IMR-90 (cell line): Measurements from ENCODE around the gene NEGR1. TPM values are rescaled to one million over a fixed set of nuclear protein-coding genes. Genes with fewer than 3 reads are reported as not detected.

Source experiments
- ATAC-seq: fragments of 200-7000 bp; cut with Tn5 transposase; 2 replicates; pipeline ENCODE4 v1.9.1; 2020; ENCODE audit warnings: low read depth, mild to moderate bottlenecking, moderate library complexity
- BruUV-seq: library from RNA; stranded (reverse); fragments of 400-500 nt; replicated peaks from 2 replicates; lab custom pipeline; 2021; lab: Mats Ljungman, UMichigan
- CTCF ChIA-PET: fragments of 300-600 bp; formaldehyde crosslinking; extraction: SDS; loops from one replicate; lab custom pipeline; 2021; ENCODE audit warnings: antibody characterized with exemption; lab: Yijun Ruan, JAX
- POLR2A ChIA-PET: fragments of 300-600 bp; sonication (Branson Sonifier 250); formaldehyde crosslinking; loops from one replicate; lab custom pipeline; 2022; ENCODE audit warnings: antibody characterized with exemption; ENCODE audit not compliant: unreplicated experiment; lab: Charles Lee
- DNase-seq: peaks from one replicate; pipeline ENCODE4 v3.0.0; 2013
- H2AFZ ChIP-seq: replicated peaks from 2 replicates; pipeline ENCODE3; 2013; ENCODE audit warnings: low read length, mild to moderate bottlenecking; ENCODE audit not compliant: poor library complexity
- H2AK5ac ChIP-seq: 2 replicates; pipeline ENCODE4 v1.6.1; 2013; ENCODE audit warnings: low read depth, low read length, inconsistent platforms
- H2AK9ac ChIP-seq: replicated peaks from 2 replicates; pipeline ENCODE3; 2013; ENCODE audit warnings: mild to moderate bottlenecking, low read depth, low read length, moderate library complexity; ENCODE audit not compliant: poor library complexity
- H2BK120ac ChIP-seq: 2 replicates; pipeline ENCODE4 v1.6.1; 2013; ENCODE audit warnings: low read depth, low read length, inconsistent platforms
- H2BK15ac ChIP-seq: 3 replicates; pipeline ENCODE4 v1.6.1; 2013; ENCODE audit warnings: low read depth, low read length, inconsistent platforms
- H2BK20ac ChIP-seq: 2 replicates; pipeline ENCODE4 v1.6.1; 2013; ENCODE audit warnings: low read depth, mild to moderate bottlenecking, inconsistent platforms, low read length, moderate library complexity
- H2BK5ac ChIP-seq: 2 replicates; pipeline ENCODE4 v1.6.1; 2013; ENCODE audit warnings: mild to moderate bottlenecking, low read depth, low read length, inconsistent platforms; ENCODE audit not compliant: poor library complexity, severe bottlenecking
- H3K14ac ChIP-seq: replicated peaks from 2 replicates; pipeline ENCODE4 v1.6.1; 2013; ENCODE audit warnings: low read depth, low read length, inconsistent platforms
- H3K18ac ChIP-seq: 2 replicates; pipeline ENCODE4 v1.6.1; 2013; ENCODE audit warnings: low read depth, low read length, control low read depth
- H3K23ac ChIP-seq: 2 replicates; pipeline ENCODE4 v1.6.1; 2013; ENCODE audit warnings: low read depth, low read length, inconsistent platforms
- H3K27ac ChIP-seq: 2 replicates; pipeline ENCODE4 v1.5.1; 2013; ENCODE audit warnings: mild to moderate bottlenecking, control low read depth, low read length; ENCODE audit not compliant: insufficient read depth
- H3K27me3 ChIP-seq: 2 replicates; pipeline ENCODE4 v1.6.1; 2013; ENCODE audit warnings: low read length; ENCODE audit not compliant: control insufficient read depth, insufficient read depth
- H3K36me3 ChIP-seq: 2 replicates; pipeline ENCODE4 v1.6.1; 2013; ENCODE audit warnings: low read length, mixed read lengths; ENCODE audit not compliant: control insufficient read depth, insufficient read depth
- H3K4ac ChIP-seq: 2 replicates; pipeline ENCODE4 v1.6.1; 2013; ENCODE audit warnings: low read depth, low read length, inconsistent platforms
- H3K4me1 ChIP-seq: 2 replicates; pipeline ENCODE4 v1.6.1; 2013; ENCODE audit warnings: low read length, mixed read lengths; ENCODE audit not compliant: control insufficient read depth, insufficient read depth
- H3K4me2 ChIP-seq: 2 replicates; pipeline ENCODE4 v1.6.1; 2013; ENCODE audit warnings: low read depth, mild to moderate bottlenecking, control low read depth, low read length, moderate library complexity
- H3K4me3 ChIP-seq: 2 replicates; pipeline ENCODE4 v1.5.1; 2013; ENCODE audit warnings: low read depth, mild to moderate bottlenecking, control low read depth, low read length, moderate library complexity; ENCODE audit not compliant: insufficient read depth
- H3K56ac ChIP-seq: 2 replicates; pipeline ENCODE4 v1.6.1; 2013; ENCODE audit warnings: low read length, inconsistent platforms; ENCODE audit not compliant: insufficient read depth; ENCODE audit errors: extremely low read depth
- H3K79me1 ChIP-seq, 2 experiments: 2 replicates each; pipeline ENCODE4 v1.6.1; 2013; ENCODE audit warnings: low read length in 2 of 2, inconsistent platforms in 1 of 2, low read depth in 1 of 2
- H3K9ac ChIP-seq: 2 replicates; pipeline ENCODE4 v1.6.1; 2013; ENCODE audit warnings: low read depth, low read length, control low read depth
- H3K9me1 ChIP-seq: 2 replicates; pipeline ENCODE4 v1.6.1; 2013; ENCODE audit warnings: low read length, inconsistent platforms; ENCODE audit not compliant: insufficient read depth
- H3K9me3 ChIP-seq: 2 replicates; pipeline ENCODE4 v1.6.1; 2013; ENCODE audit warnings: low read length; ENCODE audit not compliant: control insufficient read depth, insufficient read depth
- H4K20me1 ChIP-seq: 2 replicates; pipeline ENCODE4 v1.6.1; 2013; ENCODE audit warnings: low read length, inconsistent platforms; ENCODE audit not compliant: insufficient read depth
- H4K5ac ChIP-seq: 2 replicates; pipeline ENCODE4 v1.6.1; 2013; ENCODE audit warnings: mild to moderate bottlenecking, low read depth, low read length, control low read depth
- H4K8ac ChIP-seq, 2 experiments: 2 replicates each; pipeline ENCODE4 v1.6.1; 2013; ENCODE audit warnings: low read depth in 2 of 2, low read length in 2 of 2, control low read depth in 1 of 2, inconsistent platforms in 1 of 2
- H4K91ac ChIP-seq: 2 replicates; pipeline ENCODE4 v1.6.1; 2013; ENCODE audit warnings: low read depth, low read length, inconsistent platforms; ENCODE audit not compliant: insufficient read depth
- CEBPB ChIP-seq: IDR thresholded peaks from 2 replicates; pipeline ENCODE4 v1.6.1; 2012; ENCODE audit warnings: low read depth, low read length, improper control_type of control experiment
- ELK1 ChIP-seq: fragments of 150-350 bp; IDR thresholded peaks from 2 replicates; pipeline ENCODE4 v1.6.1; 2016; ENCODE audit warnings: low read depth, mild to moderate bottlenecking, low read length, moderate library complexity, borderline replicate concordance
- RCOR1 ChIP-seq: IDR thresholded peaks from 2 replicates; pipeline ENCODE4 v1.6.1; 2012; ENCODE audit warnings: mild to moderate bottlenecking, low read length, improper control_type of control experiment; ENCODE audit not compliant: insufficient replicate concordance
- whole genome bisulfite sequencing, 2 experiments: methylation state at CpG; one replicate each; pipeline versions ENCODE4 v1.1.5 to v1.1.7; 2013; ENCODE audit warnings: missing lambda C conversion rate in 2 of 2; ENCODE audit not compliant: insufficient read length in 1 of 2; ENCODE audit errors: extremely low coverage in 2 of 2; 5-methylcytosine and 5-hydroxymethylcytosine counted together
- dilution Hi-C: fragments of 300-500 bp; cut with HindIII; formaldehyde crosslinking; loops from one replicate; pipeline ENCODE4 v1.14.3; 2018; ENCODE audit warnings: low sequenced_read_pairs; ENCODE audit not compliant: unreplicated experiment
- in situ Hi-C: fragments of 300-500 bp; cut with MboI; formaldehyde crosslinking; loops from 3 replicates; pipeline ENCODE4 v1.14.3; 2019; ENCODE audit warnings: low sequenced_read_pairs, inconsistent platforms, mixed read lengths
- intact Hi-C: fragments of 100-400 bp; cut with micrococcal nuclease; formaldehyde crosslinking; loops from 2 replicates; pipeline ENCODE4 v1.10.0; 2022
- polyA plus RNA-seq, 3 experiments: library from polyadenylated mRNA; depleted of rRNA; stranded (reverse); fragments of >200 nt; gene quantifications; 2 replicates each; pipeline ENCODE4 v1.2.3, GENCODE V29; 2012; ENCODE audit warnings: low replicate concordance in 1 of 3
- total RNA-seq: library from RNA; depleted of rRNA; stranded (reverse); fragments of >200 nt; gene quantifications from 2 replicates; pipeline ENCODE4 v1.2.3, GENCODE V29; 2012

NEGR1 gene
- total and polyA plus RNA-seq, 2 of the 4 experiments (the other 2 are of a cell fraction) = 5.1 to 9.1 TPM

- Histone ChIP-seq H3K56ac (no peak overlapping the region), H2BK20ac (no peak overlapping the region), H3K14ac (no peak overlapping the region), H4K91ac (no peak overlapping the region), H3K4me1 (peaks cover 2% of the 10 kb centered on the region; the same call in 1 of the 2 replicates), H4K5ac (no peak overlapping the region), H2BK15ac (no peak overlapping the region), H3K4ac (no peak overlapping the region), H3K79me1 (no peaks in the 10 kb centered on the region), H4K20me1 (no peaks in the 10 kb centered on the region), H3K9ac (no peak overlapping the region), H2AFZ (no peak overlapping the region), H3K23ac (no peak overlapping the region), H3K9me1 (no peaks in the 10 kb centered on the region), H2AK9ac (no peak overlapping the region), H3K9me3 (no peaks in the 10 kb centered on the region), H3K36me3 (no peaks in the 10 kb centered on the region), H3K27ac (no peak overlapping the region), H3K18ac (no peak overlapping the region; the same call in 1 of the 2 replicates), H2AK5ac (no peak overlapping the region), H2BK120ac (no peak overlapping the region), H3K4me3 (no peak overlapping the region), H3K27me3 (no peaks in the 10 kb centered on the region), H4K8ac (no peak overlapping the region), H3K4me2 (peak overlapping the region; percentile 22; the same call in 1 of the 2 replicates), H2BK5ac (no peak overlapping the region)
- WGBS, 2 experiments = no CpG with 5 or more reads among the region's 1 CpG
- dilution Hi-C loops = no loop called here
- ATAC-seq (no peak), DNase-seq (peak; percentile 22)
- in situ Hi-C loops = no loop called here
- intact Hi-C loops = no loop called here
- ChIA-PET POLR2A (no interaction called here), CTCF (no interaction called here)
- TF ChIP-seq ELK1 (no peak), RCOR1 (no peak), CEBPB (no peak)
- no TSS peak for BruUV-seq
These were observed 818.3 kb downstream of the NEGR1 start for GRCh38 chr1:71464016-71464415.
